GM20431 (cell line): Measurements from ENCODE around the gene CDK15.

Source experiments
- in situ Hi-C: fragments of 300-500 bp; cut with MseI, MboI; formaldehyde crosslinking; loops from one replicate; pipeline ENCODE4 v1.15.0; 2020; ENCODE audit warnings: low sequenced_read_pairs; ENCODE audit not compliant: unreplicated experiment

The CDK15 gene

GRCh38 chr2:201858281-201859184, 52.2 kb downstream of the CDK15 start:
- in situ Hi-C loops: no loop called here

- in situ Hi-C loops: no loop called here
These were observed 53.6 kb downstream of the CDK15 start for GRCh38 chr2:201859949-201860348.

GRCh38 chr2:201860636-201861066, 54.3 kb downstream of the CDK15 start:
- in situ Hi-C loops: no loop called here

GRCh38 chr2:201862843-201863242, 56.5 kb downstream of the CDK15 start:
- in situ Hi-C loops: no loop called here

GRCh38 chr2:201866643-201867473, 60.5 kb downstream of the CDK15 start:
- in situ Hi-C loops: no loop called here

- in situ Hi-C loops: no loop called here
These were observed 65.1 kb downstream of the CDK15 start for GRCh38 chr2:201871471-201871870.

- in situ Hi-C loops: no loop called here
These were observed 66.3 kb downstream of the CDK15 start for GRCh38 chr2:201872591-201872990.

GRCh38 chr2:201879996-201880395, 73.7 kb downstream of the CDK15 start:
- in situ Hi-C loops: no loop called here

- in situ Hi-C loops: no loop called here
These were observed 74.2 kb downstream of the CDK15 start for GRCh38 chr2:201880579-201880978.

GRCh38 chr2:201880993-201881611, 74.8 kb downstream of the CDK15 start:
- in situ Hi-C loops: no loop called here

- in situ Hi-C loops: no loop called here
These were observed 75.4 kb downstream of the CDK15 start for GRCh38 chr2:201881741-201882140.

GRCh38 chr2:201882353-201883090, 76.2 kb downstream of the CDK15 start:
- in situ Hi-C loops: no loop called here

- in situ Hi-C loops: no loop called here
These were observed 77.5 kb downstream of the CDK15 start for GRCh38 chr2:201883606-201884369.

GRCh38 chr2:201886504-201886903, 80.2 kb downstream of the CDK15 start:
- in situ Hi-C loops: no loop called here

- in situ Hi-C loops: no loop called here
These were observed 81.6 kb downstream of the CDK15 start for GRCh38 chr2:201887773-201888425.

GRCh38 chr2:201888426-201888800, 82.1 kb downstream of the CDK15 start:
- in situ Hi-C loops: no loop called here

GRCh38 chr2:201890453-201890852, 84.1 kb downstream of the CDK15 start:
- in situ Hi-C loops: no loop called here

GRCh38 chr2:201891676-201892075, 85.3 kb downstream of the CDK15 start:
- in situ Hi-C loops: no loop called here

GRCh38 chr2:201892516-201892915, 86.2 kb downstream of the CDK15 start:
- in situ Hi-C loops: no loop called here
